HepG2 (cell line): ENCODE measurements around the gene TTLL7. TPM values are rescaled to one million over a fixed set of nuclear protein-coding genes. Genes with fewer than 3 reads are reported as not detected.

Source experiments
- ATAC-seq: fragments of 200-7000 bp; cut with Tn5 transposase; 3 replicates; pipeline ENCODE4 v1.9.1; 2020; ENCODE audit warnings: mild to moderate bottlenecking, moderate library complexity
- BruUV-seq: library from RNA; stranded (reverse); fragments of 400-500 nt; replicated peaks from 2 replicates; lab custom pipeline; 2021; lab: Mats Ljungman, UMichigan
- CTCF ChIA-PET: fragments of 300-600 bp; formaldehyde crosslinking; extraction: SDS; loops from one replicate; lab custom pipeline; 2021; ENCODE audit warnings: low total read pairs, inconsistent platforms, low intra/inter-chr PET ratio; lab: Yijun Ruan, JAX
- POLR2A ChIA-PET: fragments of 350-600 bp; sonication (Branson Sonifier 250); formaldehyde crosslinking; loops from one replicate; lab custom pipeline; 2020; ENCODE audit warnings: antibody characterized with exemption, inconsistent platforms; lab: Yijun Ruan, JAX
- DNase-seq: peaks from one replicate; pipeline ENCODE4 v3.0.0-alpha.2; 2015; ENCODE audit warnings: low spot score
- FAIRE-seq: peaks from 3 replicates; lab custom pipeline; 2011; peaks lifted over from hg19 to GRCh38; lab: Jason Lieb, UNC
- H2AFZ ChIP-seq: one replicate; pipeline ENCODE4 v1.6.1; 2011; ENCODE audit warnings: low read length, inconsistent platforms
- H3K27ac ChIP-seq: fragments of 300-600 bp; 3 replicates; pipeline ENCODE4 v1.8.0; 2011; ENCODE audit warnings: mixed run types, mild to moderate bottlenecking, mixed read lengths, low read length, inconsistent platforms; ENCODE audit not compliant: insufficient read depth; ENCODE audit errors: extremely low read length
- H3K27me3 ChIP-seq, 2 experiments: fragments of 200-600 bp in 1 of 2; 2 replicates in 1 of 2; 3 replicates in 1 of 2; pipeline versions ENCODE4 v1.6.0 to v1.8.0; 2011; ENCODE audit warnings: low read length in 2 of 2, mild to moderate bottlenecking in 2 of 2, moderate library complexity in 2 of 2, inconsistent platforms in 1 of 2; ENCODE audit not compliant: insufficient read depth in 2 of 2, control insufficient read depth in 1 of 2
- H3K36me3 ChIP-seq, 2 experiments: fragments of 200-600 bp in 1 of 2; replicated peaks in 1 of 2; 2 replicates in 1 of 2; 3 replicates in 1 of 2; pipeline versions ENCODE4 v1.5.1 to v1.8.0; 2011; ENCODE audit warnings: low read length in 2 of 2, inconsistent platforms in 1 of 2; ENCODE audit not compliant: insufficient read depth in 2 of 2, control insufficient read depth in 1 of 2
- H3K4me1 ChIP-seq: 2 replicates; pipeline ENCODE4 v1.5.1; 2012; ENCODE audit warnings: low read length, inconsistent platforms; ENCODE audit not compliant: insufficient read depth
- H3K4me2 ChIP-seq: 2 replicates; pipeline ENCODE4 v1.6.0; 2011; ENCODE audit warnings: low read depth, low read length, inconsistent platforms
- H3K4me3 ChIP-seq, 3 experiments: fragments of 200-600 bp in 1 of 3; sonication (generic), shearing (Covaris generic) in 1 of 3; replicated peaks in 1 of 3; 2 replicates each; pipeline ENCODE4 v1.5.1; 2011 to 2016; ENCODE audit warnings: low read length in 3 of 3, inconsistent platforms in 2 of 3, low read depth in 2 of 3, mild to moderate bottlenecking in 2 of 3, control low read depth in 1 of 3, mixed read lengths in 1 of 3; ENCODE audit not compliant: insufficient read depth in 1 of 3
- H3K79me2 ChIP-seq: one replicate; pipeline ENCODE4 v1.6.1; 2011; ENCODE audit warnings: low read length, inconsistent platforms; ENCODE audit not compliant: insufficient read depth
- H3K9ac ChIP-seq: 2 replicates; pipeline ENCODE4 v1.6.0; 2011; ENCODE audit warnings: mild to moderate bottlenecking, low read depth, low read length, inconsistent platforms; ENCODE audit not compliant: insufficient read depth
- H3K9me3 ChIP-seq: 2 replicates; pipeline ENCODE4 v1.5.1; 2012; ENCODE audit warnings: mild to moderate bottlenecking, low read length
- H4K20me1 ChIP-seq: 2 replicates; pipeline ENCODE4 v1.6.0; 2011; ENCODE audit warnings: inconsistent platforms, mild to moderate bottlenecking, low read length, moderate library complexity; ENCODE audit not compliant: insufficient read depth
- BORCS8-MEF2B ChIP-seq: sonication (generic); formaldehyde crosslinking; IDR thresholded peaks from 2 replicates; pipeline ENCODE4 v1.8.0; 2022; ENCODE audit warnings: mild to moderate bottlenecking, missing genetic modification reagents
- HCFC1 ChIP-seq: fragments of 150-350 bp; IDR thresholded peaks from 2 replicates; pipeline ENCODE4 v1.6.1; 2014; ENCODE audit warnings: low read depth, low read length
- MED1 ChIP-seq: sonication (generic); formaldehyde crosslinking; IDR thresholded peaks from 2 replicates; pipeline ENCODE4 v1.4.0; 2020; ENCODE audit warnings: missing genetic modification reagents
- MEF2D ChIP-seq: sonication (generic); formaldehyde crosslinking; IDR thresholded peaks from 2 replicates; pipeline ENCODE4 v1.5.1; 2020; ENCODE audit warnings: mild to moderate bottlenecking, missing genetic modification reagents
- SATB2 ChIP-seq: sonication (generic); formaldehyde crosslinking; IDR thresholded peaks from 2 replicates; pipeline ENCODE4 v1.5.0; 2020; ENCODE audit warnings: missing genetic modification reagents
- SMARCE1 ChIP-seq: fragments of 450-650 bp; IDR thresholded peaks from 2 replicates; pipeline ENCODE4 v1.6.1; 2017; ENCODE audit warnings: borderline replicate concordance
- SP2 ChIP-seq: sonication (generic); formaldehyde crosslinking; IDR thresholded peaks from 2 replicates; pipeline ENCODE4 v1.5.1; 2020; ENCODE audit warnings: mild to moderate bottlenecking, missing genetic modification reagents
- SRY ChIP-seq: sonication (generic); formaldehyde crosslinking; IDR thresholded peaks from 2 replicates; pipeline ENCODE4 v1.8.0; 2022; ENCODE audit warnings: mild to moderate bottlenecking, missing genetic modification reagents
- TAF1 ChIP-seq: sonication (generic); formaldehyde crosslinking; IDR thresholded peaks from 2 replicates; pipeline ENCODE4 v1.4.0; 2020; ENCODE audit warnings: missing genetic modification reagents
- TBX3 ChIP-seq: fragments of 450-650 bp; IDR thresholded peaks from 2 replicates; pipeline ENCODE4 v1.6.1; 2017; ENCODE audit warnings: antibody characterized with exemption, mild to moderate bottlenecking, inconsistent platforms, borderline replicate concordance
- WIZ ChIP-seq: sonication (generic); formaldehyde crosslinking; IDR thresholded peaks from 2 replicates; pipeline ENCODE4 v1.5.1; 2020; ENCODE audit warnings: mild to moderate bottlenecking, missing genetic modification reagents
- ZBTB10 ChIP-seq: sonication (generic); formaldehyde crosslinking; IDR thresholded peaks from 2 replicates; pipeline ENCODE4 v1.4.0; 2020; ENCODE audit warnings: missing genetic modification reagents, borderline replicate concordance
- ZNF256 ChIP-seq: sonication (generic); formaldehyde crosslinking; conservative IDR thresholded peaks from 2 replicates; pipeline ENCODE4 v1.4.0; 2020; ENCODE audit warnings: missing genetic modification reagents
- ZNF354B ChIP-seq: sonication (generic); formaldehyde crosslinking; IDR thresholded peaks from 2 replicates; pipeline ENCODE4 v1.8.0; 2022; ENCODE audit warnings: mild to moderate bottlenecking, missing genetic modification reagents
- ZNF83 ChIP-seq: sonication (generic); formaldehyde crosslinking; IDR thresholded peaks from 2 replicates; pipeline ENCODE4 v1.4.0; 2020; ENCODE audit warnings: missing genetic modification reagents, mild to moderate bottlenecking, borderline replicate concordance
- WGBS: methylation state at CpG from one replicate; pipeline ENCODE4 v1.1.6; 2017; ENCODE audit warnings: low lambda C conversion rate; 5-methylcytosine and 5-hydroxymethylcytosine counted together
- in situ Hi-C: cut with HindIII; loops from 2 replicates; pipeline ENCODE4 v1.10.0; 2017; ENCODE audit warnings: low pct_unique_long_range_greater_than_20kb; ENCODE audit not compliant: extremely low pct_ligation_motif_present
- intact Hi-C: fragments of 100-400 bp; cut with micrococcal nuclease; formaldehyde crosslinking; loops from one replicate; pipeline ENCODE4 v1.10.0; 2022; ENCODE audit not compliant: unreplicated experiment
- polyA plus RNA-seq, 8 experiments: library from polyadenylated mRNA; depleted of rRNA in 3 of 8; stranded (reverse) in 7 of 8; unstranded in 1 of 8; fragments of >200 nt; fragmentation: Illumina TruSeq in 4 of 8; extraction: Trizol in 4 of 8; gene quantifications; 2 replicates each; pipeline versions ENCODE4 v1.2.1 to v1.2.3, GENCODE V29; 2011 to 2016; ENCODE audit warnings: low read depth in 4 of 8, missing spikeins in 1 of 8, mixed read lengths in 1 of 8; ENCODE audit not compliant: insufficient read depth in 1 of 8
- total RNA-seq, 5 experiments: library from RNA; depleted of rRNA; stranded (reverse); fragments of >200 nt; fragmentation: Illumina TruSeq; extraction: Trizol; gene quantifications; 2 replicates each; pipeline ENCODE4 v1.2.3, GENCODE V29; 2016; ENCODE audit warnings: low read depth in 1 of 5

Gene TTLL7
- total and polyA plus RNA-seq, 2 of the 13 experiments (the other 11 are each of a cell fraction or from before 2014, with no cell fraction given), result 0.07 to 0.22 TPM

- no peak for DNase-seq
- no peak for ATAC-seq
- Histone ChIP-seq H3K79me2 (no peaks in the 10 kb centered on the region), H4K20me1 (no peaks in the 10 kb centered on the region), H3K27me3 (no peaks in the 10 kb centered on the region), H3K4me3 (no peak overlapping the region), H3K9ac (no peak overlapping the region), H3K9me3 (peaks cover 36% of the 10 kb centered on the region), H3K27ac (no peak overlapping the region), H3K4me2 (no peak overlapping the region), H3K36me3 (no peaks in the 10 kb centered on the region), H3K4me1 (peaks cover 14% of the 10 kb centered on the region), H2AFZ (no peak overlapping the region)
- CTCF ChIA-PET, result no interaction called here
- in situ Hi-C loops, result no loop called here
- TF ChIP-seq ZNF256 (CRISPR knock-in tag) (no peak), SMARCE1 (no peak), MED1 (CRISPR knock-in tag) (no peak), ZBTB10 (CRISPR knock-in tag) (no peak), WIZ (CRISPR knock-in tag) (no peak), HCFC1 (no peak), TAF1 (CRISPR knock-in tag) (no peak), TBX3 (no peak), SATB2 (CRISPR knock-in tag) (no peak), SRY (CRISPR knock-in tag) (no peak), SP2 (CRISPR knock-in tag) (no peak), BORCS8-MEF2B (no peak), MEF2D (CRISPR knock-in tag) (no peak), ZNF354B (no peak), ZNF83 (CRISPR knock-in tag) (no peak)
- intact Hi-C loops, result no loop called here
- no peak for FAIRE-seq
- 40% methylated on average over 4 of the region's 4 CpGs for WGBS
- no TSS peak for BruUV-seq
- POLR2A ChIA-PET, result no interaction called here
Measured at GRCh38 chr1:83816836-83817235, 182.1 kb downstream of the TTLL7 start.
